HepG2 (cell line): ENCODE measurements around the gene MCC. TPM values are rescaled to one million over a fixed set of nuclear protein-coding genes. Genes with fewer than 3 reads are reported as not detected.

Experiments
- ATAC-seq: fragments of 200-7000 bp; cut with Tn5 transposase; 3 replicates; pipeline ENCODE4 v1.9.1; 2020; ENCODE audit warnings: mild to moderate bottlenecking, moderate library complexity
- BruUV-seq: library from RNA; stranded (reverse); fragments of 400-500 nt; replicated peaks from 2 replicates; lab custom pipeline; 2021; lab: Mats Ljungman, UMichigan
- CTCF ChIA-PET: fragments of 300-600 bp; formaldehyde crosslinking; extraction: SDS; loops from one replicate; lab custom pipeline; 2021; ENCODE audit warnings: low total read pairs, inconsistent platforms, low intra/inter-chr PET ratio; lab: Yijun Ruan, JAX
- POLR2A ChIA-PET: fragments of 350-600 bp; sonication (Branson Sonifier 250); formaldehyde crosslinking; loops from one replicate; lab custom pipeline; 2020; ENCODE audit warnings: antibody characterized with exemption, inconsistent platforms; lab: Yijun Ruan, JAX
- DNase-seq: peaks from one replicate; pipeline ENCODE4 v3.0.0-alpha.2; 2015; ENCODE audit warnings: low spot score
- FAIRE-seq: peaks from 3 replicates; lab custom pipeline; 2011; peaks lifted over from hg19 to GRCh38; lab: Jason Lieb, UNC
- H2AFZ ChIP-seq: one replicate; pipeline ENCODE4 v1.6.1; 2011; ENCODE audit warnings: low read length, inconsistent platforms
- H3K27ac ChIP-seq: fragments of 300-600 bp; 3 replicates; pipeline ENCODE4 v1.8.0; 2011; ENCODE audit warnings: mixed run types, mild to moderate bottlenecking, mixed read lengths, low read length, inconsistent platforms; ENCODE audit not compliant: insufficient read depth; ENCODE audit errors: extremely low read length
- H3K27me3 ChIP-seq, 2 experiments: fragments of 200-600 bp in 1 of 2; 2 replicates in 1 of 2; 3 replicates in 1 of 2; pipeline versions ENCODE4 v1.6.0 to v1.8.0; 2011; ENCODE audit warnings: low read length in 2 of 2, mild to moderate bottlenecking in 2 of 2, moderate library complexity in 2 of 2, inconsistent platforms in 1 of 2; ENCODE audit not compliant: insufficient read depth in 2 of 2, control insufficient read depth in 1 of 2
- H3K36me3 ChIP-seq, 2 experiments: fragments of 200-600 bp in 1 of 2; replicated peaks in 1 of 2; 2 replicates in 1 of 2; 3 replicates in 1 of 2; pipeline versions ENCODE4 v1.5.1 to v1.8.0; 2011; ENCODE audit warnings: low read length in 2 of 2, inconsistent platforms in 1 of 2; ENCODE audit not compliant: insufficient read depth in 2 of 2, control insufficient read depth in 1 of 2
- H3K4me1 ChIP-seq: 2 replicates; pipeline ENCODE4 v1.5.1; 2012; ENCODE audit warnings: low read length, inconsistent platforms; ENCODE audit not compliant: insufficient read depth
- H3K4me2 ChIP-seq: 2 replicates; pipeline ENCODE4 v1.6.0; 2011; ENCODE audit warnings: low read depth, low read length, inconsistent platforms
- H3K4me3 ChIP-seq, 3 experiments: fragments of 200-600 bp in 1 of 3; sonication (generic), shearing (Covaris generic) in 1 of 3; replicated peaks in 1 of 3; 2 replicates each; pipeline ENCODE4 v1.5.1; 2011 to 2016; ENCODE audit warnings: low read length in 3 of 3, inconsistent platforms in 2 of 3, low read depth in 2 of 3, mild to moderate bottlenecking in 2 of 3, control low read depth in 1 of 3, mixed read lengths in 1 of 3; ENCODE audit not compliant: insufficient read depth in 1 of 3
- H3K79me2 ChIP-seq: one replicate; pipeline ENCODE4 v1.6.1; 2011; ENCODE audit warnings: low read length, inconsistent platforms; ENCODE audit not compliant: insufficient read depth
- H3K9ac ChIP-seq: 2 replicates; pipeline ENCODE4 v1.6.0; 2011; ENCODE audit warnings: mild to moderate bottlenecking, low read depth, low read length, inconsistent platforms; ENCODE audit not compliant: insufficient read depth
- H3K9me3 ChIP-seq: 2 replicates; pipeline ENCODE4 v1.5.1; 2012; ENCODE audit warnings: mild to moderate bottlenecking, low read length
- H4K20me1 ChIP-seq: 2 replicates; pipeline ENCODE4 v1.6.0; 2011; ENCODE audit warnings: inconsistent platforms, mild to moderate bottlenecking, low read length, moderate library complexity; ENCODE audit not compliant: insufficient read depth
- BHLHE40 ChIP-seq: IDR thresholded peaks from 2 replicates; pipeline ENCODE4 v1.6.1; 2011; ENCODE audit warnings: low read length, improper control_type of control experiment
- CEBPB ChIP-seq: IDR thresholded peaks from 2 replicates; pipeline ENCODE4 v1.6.1; 2011; ENCODE audit warnings: low read depth, low read length, improper control_type of control experiment, borderline replicate concordance
- FLYWCH1 ChIP-seq: sonication (generic); formaldehyde crosslinking; IDR thresholded peaks from 2 replicates; pipeline ENCODE4 v1.8.1; 2023; ENCODE audit warnings: mild to moderate bottlenecking, missing genetic modification reagents
- FOSL2 ChIP-seq: sonication (generic); formaldehyde crosslinking; IDR thresholded peaks from 2 replicates; pipeline ENCODE4 v1.4.0; 2020; ENCODE audit warnings: missing genetic modification reagents
- HNRNPLL ChIP-seq: fragments of 200-400 bp; formaldehyde crosslinking; IDR thresholded peaks from 2 replicates; pipeline ENCODE4 v1.6.1; 2017; ENCODE audit warnings: mild to moderate bottlenecking, low read depth, low read length; ENCODE audit not compliant: poor library complexity, severe bottlenecking
- KDM1A ChIP-seq: IDR thresholded peaks from 2 replicates; pipeline ENCODE4 v1.6.1; 2016; ENCODE audit warnings: missing compliant biosample characterization
- PLRG1 ChIP-seq: fragments of 450-650 bp; conservative IDR thresholded peaks from 2 replicates; pipeline ENCODE4 v1.6.1; 2016
- SIN3A ChIP-seq: IDR thresholded peaks from 2 replicates; pipeline ENCODE4 v1.6.1; 2011; ENCODE audit warnings: low read depth, mild to moderate bottlenecking, control low read depth, low read length, borderline replicate concordance
- TCF7L2 ChIP-seq: IDR thresholded peaks from 2 replicates; pipeline ENCODE4 v1.6.1; 2011; ENCODE audit warnings: mild to moderate bottlenecking, low read depth, low read length, moderate library complexity
- ZNF160 ChIP-seq: sonication (generic); formaldehyde crosslinking; IDR thresholded peaks from 2 replicates; pipeline ENCODE4 v1.8.0; 2022; ENCODE audit warnings: mild to moderate bottlenecking, inconsistent platforms, missing genetic modification reagents
- ZNF557 ChIP-seq: sonication (generic); formaldehyde crosslinking; IDR thresholded peaks from 2 replicates; pipeline ENCODE4 v1.4.0; 2020; ENCODE audit warnings: missing genetic modification reagents
- ZNF629 ChIP-seq: sonication (generic); formaldehyde crosslinking; conservative IDR thresholded peaks from 2 replicates; pipeline ENCODE4 v1.5.0; 2020; ENCODE audit warnings: missing genetic modification reagents
- ZNF749 ChIP-seq: sonication (generic); formaldehyde crosslinking; IDR thresholded peaks from 2 replicates; pipeline ENCODE4 v1.8.0; 2022; ENCODE audit warnings: mild to moderate bottlenecking, missing genetic modification reagents, moderate library complexity, borderline replicate concordance
- ZSCAN25 ChIP-seq: sonication (generic); formaldehyde crosslinking; IDR thresholded peaks from 2 replicates; pipeline ENCODE4 v1.8.0; 2022; ENCODE audit warnings: mild to moderate bottlenecking, missing genetic modification reagents
- WGBS: methylation state at CpG from one replicate; pipeline ENCODE4 v1.1.6; 2017; ENCODE audit warnings: low lambda C conversion rate; 5-methylcytosine and 5-hydroxymethylcytosine counted together
- in situ Hi-C: cut with HindIII; loops from 2 replicates; pipeline ENCODE4 v1.10.0; 2017; ENCODE audit warnings: low pct_unique_long_range_greater_than_20kb; ENCODE audit not compliant: extremely low pct_ligation_motif_present
- intact Hi-C: fragments of 100-400 bp; cut with micrococcal nuclease; formaldehyde crosslinking; loops from one replicate; pipeline ENCODE4 v1.10.0; 2022; ENCODE audit not compliant: unreplicated experiment
- polyA plus RNA-seq, 8 experiments: library from polyadenylated mRNA; depleted of rRNA in 3 of 8; stranded (reverse) in 7 of 8; unstranded in 1 of 8; fragments of >200 nt; fragmentation: Illumina TruSeq in 4 of 8; extraction: Trizol in 4 of 8; gene quantifications; 2 replicates each; pipeline versions ENCODE4 v1.2.1 to v1.2.3, GENCODE V29; 2011 to 2016; ENCODE audit warnings: low read depth in 4 of 8, missing spikeins in 1 of 8, mixed read lengths in 1 of 8; ENCODE audit not compliant: insufficient read depth in 1 of 8
- total RNA-seq, 5 experiments: library from RNA; depleted of rRNA; stranded (reverse); fragments of >200 nt; fragmentation: Illumina TruSeq; extraction: Trizol; gene quantifications; 2 replicates each; pipeline ENCODE4 v1.2.3, GENCODE V29; 2016; ENCODE audit warnings: low read depth in 1 of 5
- TF ChIP-seq, protein P1 (sequence below): sonication (generic); formaldehyde crosslinking; IDR thresholded peaks from 2 replicates; pipeline ENCODE4 v1.8.1; 2023; ENCODE audit warnings: missing genetic modification reagents, inconsistent platforms, borderline replicate concordance
- TF ChIP-seq, protein P2 (sequence below): sonication (generic); formaldehyde crosslinking; IDR thresholded peaks from 2 replicates; pipeline ENCODE4 v1.5.0; 2020; ENCODE audit warnings: missing genetic modification reagents
- TF ChIP-seq, protein P3 (sequence below): sonication (generic); formaldehyde crosslinking; IDR thresholded peaks from 2 replicates; pipeline ENCODE4 v1.5.0; 2020; ENCODE audit warnings: missing genetic modification reagents, mild to moderate bottlenecking, borderline replicate concordance

MCC gene
- total and polyA plus RNA-seq, 2 of the 13 experiments (the other 11 are each of a cell fraction or from before 2014, with no cell fraction given), result 0.55 to 2.4 TPM

DNA sequence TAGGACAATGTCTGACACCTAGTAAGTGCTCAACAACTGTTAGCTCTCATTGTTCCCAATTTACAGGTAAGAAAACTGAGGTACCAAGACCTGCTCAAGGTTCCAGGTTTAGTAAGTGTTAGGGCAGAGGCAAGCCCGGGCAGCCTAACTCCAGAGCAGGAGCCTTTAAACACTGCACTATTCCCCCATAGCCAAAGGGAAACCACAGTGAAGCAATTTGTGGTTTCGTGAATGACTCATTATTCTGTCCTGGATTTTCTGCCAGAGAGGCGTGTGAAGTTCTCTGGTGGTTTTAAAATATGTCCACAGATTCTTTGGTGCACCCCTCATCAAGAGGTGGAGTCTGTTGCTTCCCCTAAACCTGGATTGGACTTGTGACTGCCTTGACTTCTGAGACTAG, 1.0 kb upstream of the MCC start:
- Histone ChIP-seq H3K9me3 (peaks cover 18% of the 10 kb centered on the region), H3K36me3 (no peaks in the 10 kb centered on the region), H3K27me3 (peaks cover 1 to 34% of the 10 kb centered on the region in 2 experiments; a peak in 4 of 5 replicates), H3K4me2 (peak overlapping the region; percentile 80; the same call in 1 of the 2 replicates), H3K4me3 (no peak overlapping the region), H3K79me2 (no peaks in the 10 kb centered on the region), H3K27ac (no peak overlapping the region), H2AFZ (no peak overlapping the region), H3K4me1 (peaks cover 17% of the 10 kb centered on the region), H3K9ac (no peak overlapping the region), H4K20me1 (no peaks in the 10 kb centered on the region)
- no peak for TF ChIP-seq BHLHE40
- no peak for TF ChIP-seq TCF7L2
- TF ChIP-seq FLYWCH1 (CRISPR knock-in tag), result no peak
- no peak for TF ChIP-seq ZNF557 (CRISPR knock-in tag)
- TF ChIP-seq ZSCAN25, result no peak
- TF ChIP-seq SIN3A, result no peak
- TF ChIP-seq, protein P1, sequence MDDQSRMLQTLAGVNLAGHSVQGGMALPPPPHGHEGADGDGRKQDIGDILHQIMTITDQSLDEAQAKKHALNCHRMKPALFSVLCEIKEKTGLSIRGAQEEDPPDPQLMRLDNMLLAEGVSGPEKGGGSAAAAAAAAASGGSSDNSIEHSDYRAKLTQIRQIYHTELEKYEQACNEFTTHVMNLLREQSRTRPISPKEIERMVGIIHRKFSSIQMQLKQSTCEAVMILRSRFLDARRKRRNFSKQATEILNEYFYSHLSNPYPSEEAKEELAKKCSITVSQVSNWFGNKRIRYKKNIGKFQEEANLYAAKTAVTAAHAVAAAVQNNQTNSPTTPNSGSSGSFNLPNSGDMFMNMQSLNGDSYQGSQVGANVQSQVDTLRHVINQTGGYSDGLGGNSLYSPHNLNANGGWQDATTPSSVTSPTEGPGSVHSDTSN (CRISPR knock-in tag), result no peak
- TF ChIP-seq KDM1A (CRISPR knock-in tag), result peak; percentile 38; the same call in 1 of the 2 replicates
- TF ChIP-seq ZNF629 (CRISPR knock-in tag), result peak; percentile 77
- TF ChIP-seq, protein P2, sequence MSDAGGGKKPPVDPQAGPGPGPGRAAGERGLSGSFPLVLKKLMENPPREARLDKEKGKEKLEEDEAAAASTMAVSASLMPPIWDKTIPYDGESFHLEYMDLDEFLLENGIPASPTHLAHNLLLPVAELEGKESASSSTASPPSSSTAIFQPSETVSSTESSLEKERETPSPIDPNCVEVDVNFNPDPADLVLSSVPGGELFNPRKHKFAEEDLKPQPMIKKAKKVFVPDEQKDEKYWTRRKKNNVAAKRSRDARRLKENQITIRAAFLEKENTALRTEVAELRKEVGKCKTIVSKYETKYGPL (CRISPR knock-in tag), result no peak
- TF ChIP-seq, protein P3, sequence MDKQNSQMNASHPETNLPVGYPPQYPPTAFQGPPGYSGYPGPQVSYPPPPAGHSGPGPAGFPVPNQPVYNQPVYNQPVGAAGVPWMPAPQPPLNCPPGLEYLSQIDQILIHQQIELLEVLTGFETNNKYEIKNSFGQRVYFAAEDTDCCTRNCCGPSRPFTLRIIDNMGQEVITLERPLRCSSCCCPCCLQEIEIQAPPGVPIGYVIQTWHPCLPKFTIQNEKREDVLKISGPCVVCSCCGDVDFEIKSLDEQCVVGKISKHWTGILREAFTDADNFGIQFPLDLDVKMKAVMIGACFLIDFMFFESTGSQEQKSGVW (CRISPR knock-in tag), result no peak
- TF ChIP-seq ZNF749, result no peak
- TF ChIP-seq FOSL2 (CRISPR knock-in tag), result peak; percentile 77
- TF ChIP-seq CEBPB, result peak; percentile 48; the same call in 1 of the 2 replicates
- TF ChIP-seq HNRNPLL, result no peak
- no peak for TF ChIP-seq PLRG1
- no peak for TF ChIP-seq ZNF160 (CRISPR knock-in tag)
- intact Hi-C loops (no loop called here), in situ Hi-C loops (no loop called here)
- DNase-seq, result peak; percentile 57
- ChIA-PET CTCF (no interaction called here), POLR2A (interaction anchor here (1.4 to 2.1 kb wide), 2 partner anchors 13 to 24 kb away, joined by 3 to 13 read pairs; partner anchors contain the start of gene YTHDC2)
- FAIRE-seq, result no peak
- no peak; the same call in 2 of the 3 replicates for ATAC-seq
- 7% methylated on average over 3 of the region's 3 CpGs for WGBS
- BruUV-seq, result no TSS peak
